Chondrocyte (in vitro differentiated cells): ENCODE measurements around the gene SIGLEC10. TPM values are rescaled to one million over a fixed set of nuclear protein-coding genes. Genes with fewer than 3 reads are reported as not detected.

Experiments
- DNase-seq: peaks from one replicate; pipeline ENCODE4 v3.0.0; 2021; ENCODE audit warnings: mixed read lengths, low spot score
- H3K27ac Mint-ChIP-seq: one replicate; pipeline ENCODE4 v1.8.0; 2021; ENCODE audit warnings: mild to moderate bottlenecking, moderate library complexity, mixed read lengths; ENCODE audit not compliant: unreplicated experiment
- H3K27me3 Mint-ChIP-seq: 2 replicates; pipeline ENCODE4 v1.8.0; 2021; ENCODE audit warnings: low read depth, mixed read lengths
- H3K36me3 Mint-ChIP-seq: 2 replicates; pipeline ENCODE4 v1.8.0; 2021; ENCODE audit warnings: low read depth, mixed read lengths
- H3K4me1 Mint-ChIP-seq: 2 replicates; pipeline ENCODE4 v1.8.0; 2021; ENCODE audit warnings: low read depth, mild to moderate bottlenecking, mixed read lengths
- H3K4me3 Mint-ChIP-seq: one replicate; pipeline ENCODE4 v1.8.0; 2021; ENCODE audit warnings: mild to moderate bottlenecking, moderate library complexity, mixed read lengths; ENCODE audit not compliant: unreplicated experiment
- H3K9me3 Mint-ChIP-seq: 2 replicates; pipeline ENCODE4 v1.8.0; 2021; ENCODE audit warnings: low read depth, mixed read lengths
- CTCF ChIP-seq: fragments of 200-600 bp; sonication (generic); IDR thresholded peaks from 2 replicates; pipeline ENCODE4 v1.5.0; 2021; ENCODE audit warnings: antibody characterized with exemption, mild to moderate bottlenecking, moderate library complexity
- total RNA-seq: library from RNA; stranded (reverse); gene quantifications from 3 replicates; pipeline ENCODE4 v1.2.1, GENCODE V29; 2021

The SIGLEC10 gene
- total RNA-seq, 1 donor from 2014 or later = not detected

GRCh38 chr19:51380379-51380778 is 37.1 kb downstream of the SIGLEC10 start:
- no peak overlapping the region for H3K27ac Mint-ChIP-seq
- peak; percentile 74 for DNase-seq
- H3K9me3 Mint-ChIP-seq = no peaks in the 10 kb centered on the region
- no peaks in the 10 kb centered on the region for H3K27me3 Mint-ChIP-seq
- TF ChIP-seq CTCF = no peak
- H3K4me1 Mint-ChIP-seq = no peaks in the 10 kb centered on the region
- H3K36me3 Mint-ChIP-seq = no peaks in the 10 kb centered on the region
- no peak overlapping the region for H3K4me3 Mint-ChIP-seq

GRCh38 chr19:51377422-51377821 is 40.0 kb downstream of the SIGLEC10 start:
- Mint-ChIP-seq H3K27ac (no peak overlapping the region), H3K4me3 (no peak overlapping the region), H3K27me3 (no peaks in the 10 kb centered on the region), H3K9me3 (no peaks in the 10 kb centered on the region), H3K36me3 (no peaks in the 10 kb centered on the region), H3K4me1 (no peaks in the 10 kb centered on the region)
- DNase-seq = no peak
- TF ChIP-seq CTCF = no peak

- Mint-ChIP-seq H3K4me1 (no peaks in the 10 kb centered on the region), H3K9me3 (no peaks in the 10 kb centered on the region), H3K27me3 (no peaks in the 10 kb centered on the region), H3K36me3 (no peaks in the 10 kb centered on the region), H3K4me3 (no peak overlapping the region), H3K27ac (no peak overlapping the region)
- TF ChIP-seq CTCF = no peak
- DNase-seq = peak; percentile 29
Observed at GRCh38 chr19:51375504-51376221, 41.8 kb downstream of the SIGLEC10 start.

- H3K36me3 Mint-ChIP-seq = no peaks in the 10 kb centered on the region
- H3K4me3 Mint-ChIP-seq = no peak within 1 kb of the TSS
- H3K27me3 Mint-ChIP-seq = no peaks in the 10 kb centered on the region
- no peak within 1 kb of the TSS for H3K27ac Mint-ChIP-seq
- H3K4me1 Mint-ChIP-seq = peaks cover 5% of the 10 kb centered on the region
- TF ChIP-seq CTCF = no peak
- DNase-seq = peak; percentile 6
- H3K9me3 Mint-ChIP-seq = no peaks in the 10 kb centered on the region
Observed at GRCh38 chr19:51372649-51373504, 44.6 kb downstream of the SIGLEC10 start, which contains the start of gene NKG7. TSS of gene NKG7 (minus strand) at chr19:51372654. CDS start at chr19:51372535, 119 bp downstream.

- H3K4me1 Mint-ChIP-seq = peaks cover 5% of the 10 kb centered on the region
- H3K9me3 Mint-ChIP-seq = no peaks in the 10 kb centered on the region
- no peak for DNase-seq
- no peak overlapping the region for H3K4me3 Mint-ChIP-seq
- TF ChIP-seq CTCF = no peak
- H3K27ac Mint-ChIP-seq = no peak overlapping the region
- H3K36me3 Mint-ChIP-seq = no peaks in the 10 kb centered on the region
- H3K27me3 Mint-ChIP-seq = no peaks in the 10 kb centered on the region
Observed at GRCh38 chr19:51372021-51372648, 45.3 kb downstream of the SIGLEC10 start.
